ENCODE results near the gene PTPRR. TPM values are rescaled to one million over a fixed set of nuclear protein-coding genes. Genes with fewer than 3 reads are reported as not detected.
A peak's percentile ranks its signal among the peaks of the same experiment; 100 is the strongest.

The PTPRR gene
- total RNA-seq, 1 experiment from 2014 or later: 41.5 TPM

DNA sequence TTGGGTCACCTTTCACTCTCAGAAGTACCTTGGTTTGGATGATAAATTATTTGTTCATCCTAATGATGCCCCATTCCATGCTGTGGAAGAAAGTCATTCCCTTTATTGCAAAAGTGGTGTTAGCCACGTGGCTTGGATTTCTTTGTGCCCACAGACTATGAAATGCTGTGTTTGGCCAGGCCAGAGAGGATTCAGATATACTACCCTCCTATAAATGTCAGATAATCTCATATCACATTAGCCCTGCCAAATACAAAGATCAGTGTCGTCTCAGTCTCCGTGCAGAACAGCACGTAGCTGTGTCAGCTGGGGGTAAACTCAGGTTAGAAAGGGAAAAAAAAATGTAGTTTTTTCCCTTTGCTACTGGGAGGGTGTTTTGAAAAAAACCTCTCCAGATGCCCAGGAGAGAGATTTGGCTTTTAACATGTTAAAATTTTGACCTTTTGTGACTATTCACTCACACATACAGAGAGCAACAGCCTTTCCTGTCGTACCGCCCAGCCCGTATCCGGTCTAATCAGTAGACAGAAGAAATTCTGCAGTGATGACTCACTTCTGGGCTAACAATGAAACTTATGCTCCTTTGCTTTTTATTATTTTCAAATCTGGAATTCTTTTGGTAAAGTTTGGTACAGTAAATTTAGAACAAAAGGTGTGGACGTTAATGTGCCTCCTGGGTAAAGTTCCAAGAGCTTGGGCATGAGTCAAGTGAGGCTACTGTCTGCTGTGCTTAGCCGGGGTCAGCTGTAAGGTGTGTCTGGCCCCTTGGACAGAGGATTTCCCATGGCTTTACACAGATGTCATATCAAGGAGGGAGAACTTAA is 274.8 kb downstream of the PTPRR start:
- peak; percentile 97 for DNase-seq (ENCODE audit: low spot score)

DNA sequence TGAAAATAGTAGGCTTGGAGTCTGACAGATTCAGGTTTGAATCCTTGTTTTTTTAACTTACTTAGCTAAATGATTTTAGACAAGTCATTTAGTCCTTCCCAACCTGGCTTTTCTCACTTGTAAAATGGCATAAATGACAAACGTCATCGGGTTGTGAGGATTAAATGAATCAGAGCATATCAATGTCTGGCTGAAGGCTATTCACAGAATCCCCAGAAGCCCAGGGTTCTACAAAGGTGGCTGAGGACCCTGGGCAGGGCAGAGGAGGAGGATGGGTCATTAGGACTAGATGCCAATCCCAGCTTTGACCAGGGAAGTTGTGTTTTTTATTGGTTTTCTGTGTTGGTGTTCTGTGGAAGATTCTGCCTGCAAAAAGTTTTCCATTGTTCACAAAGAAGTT is 275.7 kb downstream of the PTPRR start:
- DNase-seq (ENCODE audit: low spot score): peak; percentile 39

DNA sequence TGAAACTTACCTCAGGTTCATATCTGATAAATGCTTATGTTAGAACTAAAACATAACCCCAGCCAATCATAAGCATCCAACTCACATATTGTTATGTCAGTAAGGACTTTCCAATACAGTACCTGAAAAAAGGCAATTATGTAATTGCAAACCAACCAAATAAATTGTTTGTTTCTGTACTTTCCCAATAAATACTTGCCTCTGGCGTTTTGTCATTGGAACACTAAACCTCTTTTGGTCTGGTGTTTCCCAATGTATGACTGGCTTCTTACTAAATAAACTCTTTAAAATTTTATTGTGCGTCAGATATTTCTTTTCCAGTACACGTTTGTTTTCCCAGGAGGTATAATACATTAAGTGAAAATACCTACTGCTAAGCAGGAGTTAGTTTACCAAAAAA is 276.6 kb downstream of the PTPRR start:
- DNase-seq (ENCODE audit: low spot score): no peak

DNA sequence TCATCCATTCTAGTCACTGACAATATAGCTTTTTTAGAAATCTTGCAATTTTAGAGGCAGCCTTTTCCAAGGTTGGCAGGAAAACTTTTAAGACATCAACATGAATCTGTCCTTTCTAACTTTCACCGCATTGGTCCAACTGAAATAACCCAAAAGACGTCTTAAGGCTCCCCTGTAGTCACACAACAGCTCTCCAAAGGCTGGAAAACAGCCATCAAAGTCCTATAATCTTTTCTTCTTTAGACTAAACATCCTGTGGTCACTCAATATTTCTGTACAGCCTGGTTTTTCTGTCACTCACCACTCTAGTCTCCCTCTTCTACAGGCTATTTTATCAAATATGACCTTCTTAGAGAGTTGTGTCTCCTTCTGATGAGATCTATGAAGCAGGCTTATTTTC is 278.8 kb downstream of the PTPRR start:
- DNase-seq (ENCODE audit: low spot score): no peak

DNA sequence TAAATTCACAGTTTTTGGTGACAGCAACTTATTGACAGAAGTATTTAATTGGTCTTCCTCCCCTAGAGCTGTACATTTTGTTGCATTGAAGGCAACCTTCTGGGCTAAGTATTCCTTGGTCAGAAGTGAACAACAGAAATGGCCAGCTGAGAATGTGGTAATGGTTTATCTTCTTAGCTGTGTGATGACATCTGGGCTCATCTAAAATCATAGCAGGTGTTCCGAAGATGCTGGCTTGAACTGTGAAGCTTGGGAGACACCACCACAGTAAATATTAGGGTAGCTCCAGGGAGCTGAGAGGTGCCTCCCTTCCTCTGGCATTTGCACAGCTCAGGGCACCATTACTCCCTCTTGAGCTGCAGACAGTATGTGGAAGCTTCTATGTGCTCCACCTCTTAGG is 279.6 kb downstream of the PTPRR start:
- DNase-seq (ENCODE audit: low spot score): no peak

DNA sequence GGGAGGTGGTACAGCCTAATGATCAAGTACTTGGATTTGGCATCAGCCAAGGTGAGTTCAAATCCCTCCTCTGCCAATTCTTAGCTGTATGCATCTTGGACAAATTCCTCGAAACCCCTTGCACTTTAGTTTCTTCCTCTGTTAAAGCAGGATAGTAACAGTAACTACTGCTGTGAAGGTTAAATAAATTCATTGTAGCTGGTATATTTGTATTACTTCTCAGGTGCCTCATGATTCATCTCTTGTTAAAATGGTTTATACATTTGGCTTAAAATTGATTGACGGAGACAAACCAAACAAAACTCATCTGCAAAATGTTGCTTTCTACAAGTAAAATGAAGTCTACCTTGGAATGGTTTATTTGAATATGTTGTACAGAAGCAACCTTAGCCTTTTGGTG is 281.0 kb downstream of the PTPRR start:
- DNase-seq (ENCODE audit: low spot score): no peak

DNA sequence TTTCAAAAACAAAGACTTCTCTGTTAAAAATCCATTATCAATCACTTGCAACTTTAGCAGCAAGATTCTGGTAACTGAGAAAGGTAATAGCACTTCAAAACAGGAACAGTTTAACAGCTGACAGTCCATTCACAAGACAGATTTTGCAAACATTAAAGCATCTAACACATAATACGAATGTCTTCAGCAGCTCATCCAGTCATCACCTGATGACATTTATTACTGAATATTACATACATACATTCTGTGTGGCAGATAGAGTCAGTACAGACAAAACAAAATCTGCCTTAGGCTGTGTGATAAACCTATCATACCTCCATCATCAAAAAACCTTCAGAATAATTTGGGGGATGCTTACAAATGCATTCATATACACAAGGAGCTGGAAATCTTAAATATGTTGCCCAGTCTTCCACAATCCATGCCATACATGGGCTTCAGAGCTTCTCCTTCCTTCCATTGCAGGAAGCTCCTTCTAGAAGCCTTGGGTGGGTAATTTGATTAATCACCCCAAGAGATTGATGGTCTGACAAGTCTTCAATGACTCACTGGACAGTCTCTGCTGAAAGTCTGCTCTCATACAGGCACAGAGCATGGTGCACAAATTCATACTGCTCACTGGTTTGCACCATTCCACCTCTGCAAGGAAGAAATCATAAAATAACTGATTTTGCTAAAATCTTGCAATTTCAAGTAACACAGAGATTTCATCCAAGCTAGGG is 281.7 kb downstream of the PTPRR start:
- DNase-seq (ENCODE audit: low spot score): peak; percentile 35

DNA sequence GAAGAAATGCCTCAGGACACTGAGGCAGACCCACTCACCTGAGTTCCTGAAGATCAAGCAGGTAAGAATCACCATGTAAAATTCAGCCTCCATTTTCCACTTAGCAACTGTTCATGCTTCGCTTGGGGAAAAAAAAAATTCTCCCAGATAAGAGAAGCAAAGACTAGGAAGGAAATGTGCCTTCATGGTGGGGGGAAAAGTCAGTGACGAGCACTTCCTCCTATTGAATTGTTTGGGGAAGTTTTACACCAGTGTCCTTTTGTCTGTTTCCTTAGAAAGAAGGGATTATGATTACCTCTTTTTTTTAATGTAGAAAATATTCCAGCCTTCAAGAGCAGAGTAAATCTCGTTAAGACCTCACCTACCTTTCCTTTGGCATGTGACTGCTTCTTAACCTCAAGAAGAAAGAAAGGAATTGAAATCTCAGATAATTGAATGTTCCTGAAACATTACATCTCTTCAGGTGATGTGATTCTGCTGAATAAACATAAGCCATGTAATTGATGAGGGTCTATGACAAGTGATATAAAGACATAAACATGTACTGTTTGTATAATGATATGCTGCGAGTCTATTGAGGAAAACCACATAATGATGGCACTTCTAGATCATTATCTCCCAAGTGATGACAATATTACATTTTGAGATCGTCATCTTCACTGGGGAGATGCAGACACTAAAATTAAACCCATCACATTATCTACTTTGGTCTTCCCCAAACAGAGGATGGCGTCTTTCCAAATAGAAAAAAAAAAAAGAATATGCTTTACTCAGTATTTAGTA is 283.0 kb downstream of the PTPRR start, which contains the start of gene PTPRB:
Gene PTPRB, minus strand, starts transcription at position 127 of the 783 bp plus-strand sequence. Its CDS starts 34 bp downstream, at position 93.
- no peak for DNase-seq (ENCODE audit: low spot score)

DNA sequence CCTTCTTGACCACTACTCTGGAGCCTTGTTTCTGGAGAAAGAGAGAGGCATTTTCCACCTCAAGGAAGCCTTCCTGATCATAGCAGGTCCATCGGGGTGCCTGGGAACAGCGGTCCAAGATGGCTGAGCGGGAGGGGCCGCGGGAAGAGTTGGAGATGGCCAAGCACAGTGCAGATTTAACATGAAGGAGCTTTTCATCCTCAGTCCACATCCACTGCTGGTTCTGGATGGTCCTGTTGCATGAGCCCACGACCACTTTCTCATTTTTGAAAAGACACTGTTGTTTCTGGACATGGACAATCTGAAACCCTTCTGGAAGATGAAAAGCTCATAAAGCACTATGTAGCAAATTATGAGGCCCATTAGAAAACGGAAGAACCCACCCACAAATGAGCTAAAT is 284.8 kb downstream of the PTPRR start:
- DNase-seq (ENCODE audit: low spot score): no peak

DNA sequence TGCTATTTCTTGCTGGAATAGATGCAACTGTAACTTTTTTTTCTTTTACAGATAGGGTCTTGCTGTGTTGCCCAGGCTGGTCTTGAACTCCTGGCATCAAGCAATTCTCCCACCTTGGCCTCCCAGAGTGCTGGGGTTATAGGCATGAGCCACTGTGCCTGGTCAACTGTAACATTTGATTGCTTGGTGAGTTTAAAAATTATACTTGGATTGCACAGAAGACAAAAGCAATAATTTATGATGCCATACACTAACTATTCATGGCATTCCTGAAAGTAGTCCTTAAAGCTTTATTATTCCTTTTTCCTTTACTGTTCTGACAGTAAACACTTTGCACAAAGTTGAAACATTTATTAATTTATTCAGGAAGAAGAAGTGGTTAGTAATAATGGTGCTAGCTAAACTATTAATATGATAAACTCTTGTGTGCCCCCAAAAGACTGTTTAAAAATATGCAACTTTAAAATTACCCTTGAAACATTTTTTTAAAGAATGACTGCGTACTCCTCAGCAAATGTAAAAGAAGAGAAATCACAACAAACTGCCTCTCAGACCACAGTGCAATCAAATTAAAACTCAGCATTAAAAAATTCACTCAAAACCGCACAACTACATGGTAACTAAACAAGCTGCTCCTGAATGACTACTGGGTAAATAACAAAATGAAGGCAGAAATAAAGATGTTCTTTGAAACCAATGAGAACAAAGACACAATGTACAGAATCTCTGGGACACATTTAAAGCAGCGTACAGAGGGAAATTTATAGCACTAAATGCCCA is 291.6 kb downstream of the PTPRR start:
- DNase-seq (ENCODE audit: low spot score): peak; percentile 47

DNA sequence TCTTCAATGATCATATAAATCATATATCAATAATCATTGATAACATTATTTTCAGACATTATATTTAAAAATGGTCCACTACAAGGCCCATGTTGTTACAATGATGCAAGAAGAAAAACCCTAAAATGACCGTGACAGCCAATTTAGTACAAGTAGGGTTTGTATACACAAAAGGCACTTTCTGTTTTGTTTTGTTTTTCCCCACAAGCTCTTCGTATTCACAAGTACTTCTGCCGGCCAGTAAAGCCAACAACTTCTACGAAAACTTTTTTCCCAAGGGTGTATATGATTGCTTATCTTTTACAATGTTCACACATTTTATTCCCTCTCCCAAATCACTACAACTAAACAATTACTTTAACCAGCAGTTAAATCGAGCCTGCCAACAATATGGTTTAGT is 292.9 kb downstream of the PTPRR start:
- DNase-seq (ENCODE audit: low spot score): no peak

DNA sequence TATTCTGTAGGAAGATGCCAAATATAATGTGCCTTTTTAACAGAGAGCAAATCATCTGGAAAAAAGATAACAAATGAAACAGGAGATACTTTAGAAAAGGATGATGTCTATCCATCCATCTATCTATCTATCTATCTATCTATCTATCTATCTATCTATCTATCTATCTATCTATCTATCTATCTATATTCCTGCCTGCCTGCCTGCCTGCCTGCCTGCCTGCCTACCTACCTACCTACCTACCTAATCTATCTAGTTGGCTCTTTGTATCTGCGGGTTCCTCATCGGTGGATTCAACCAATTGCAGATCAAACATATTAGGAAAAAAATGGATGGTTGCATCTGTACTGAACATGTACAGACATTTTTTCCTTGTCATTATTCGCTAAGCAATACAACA is 294.4 kb downstream of the PTPRR start:
- no peak for DNase-seq (ENCODE audit: low spot score)

DNA sequence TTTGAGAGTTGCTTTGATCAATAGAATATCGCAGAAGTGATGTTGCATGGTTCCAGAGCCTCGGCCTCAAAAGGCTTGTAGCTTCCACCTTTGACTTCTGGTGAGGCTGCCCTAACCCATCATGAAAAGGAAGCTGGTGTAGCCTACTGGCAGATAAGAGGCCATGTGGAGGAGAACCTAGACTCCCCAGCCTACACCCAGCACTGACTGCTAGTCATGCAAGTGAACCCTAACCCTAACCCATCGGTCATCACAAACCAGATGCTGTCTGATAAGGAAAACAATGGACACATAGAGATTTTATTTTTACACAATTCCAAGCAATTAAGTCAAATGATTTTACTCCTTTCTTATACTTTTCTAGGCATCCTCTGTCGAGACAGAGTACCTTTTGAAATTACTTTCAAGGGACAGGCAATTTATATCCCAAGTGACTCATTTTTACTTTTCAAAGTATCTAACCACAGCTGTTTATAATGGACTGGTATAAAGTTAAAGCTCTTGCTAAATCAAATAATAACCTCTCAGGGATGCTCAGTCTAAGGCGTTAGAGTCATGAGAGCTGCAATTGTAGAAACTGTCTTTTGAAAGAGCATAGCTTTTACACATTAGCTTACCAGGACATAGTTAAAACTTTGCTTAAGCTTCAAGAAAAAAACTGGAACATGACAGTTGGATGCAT is 300.9 kb downstream of the PTPRR start:
- peak; percentile 59 for DNase-seq (ENCODE audit: low spot score)

DNA sequence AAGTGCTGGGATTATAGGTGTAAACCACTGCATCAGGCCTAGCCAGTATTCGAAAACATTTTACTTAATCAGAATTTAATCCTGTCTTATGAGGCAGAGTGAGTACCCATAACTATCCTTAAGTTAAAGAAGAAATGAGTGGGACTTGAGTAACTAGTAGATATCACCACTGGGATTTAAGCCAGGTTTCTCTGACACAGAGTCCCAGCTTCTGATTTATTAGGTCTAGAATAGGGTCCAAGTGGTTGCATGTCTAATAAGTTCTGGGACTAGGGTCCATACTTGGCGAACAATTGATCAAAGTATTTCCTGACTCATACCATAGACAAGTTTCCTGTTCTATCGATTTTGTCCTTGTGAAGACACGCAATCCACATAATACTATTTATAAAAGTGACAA is 302.2 kb downstream of the PTPRR start:
- DNase-seq (ENCODE audit: low spot score): no peak

DNA sequence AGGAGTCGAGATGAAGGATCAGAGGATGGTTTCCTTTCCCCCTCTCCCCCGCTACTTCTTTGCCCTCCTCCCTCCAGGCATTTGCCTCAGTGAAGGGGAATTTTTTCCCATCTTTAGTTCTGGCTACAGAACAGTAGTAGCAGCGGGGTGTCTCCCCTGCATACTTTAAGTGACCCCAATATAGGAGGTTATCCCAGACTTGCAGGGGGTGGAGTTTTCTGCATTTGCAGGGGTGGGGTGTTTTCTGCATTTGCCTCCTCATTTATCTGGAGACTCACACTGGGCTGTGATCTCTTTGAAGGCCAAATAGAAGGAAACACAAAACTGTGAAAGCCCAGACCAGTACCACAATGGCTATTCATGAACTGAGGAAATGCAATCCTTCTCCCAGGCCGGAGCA is 303.1 kb downstream of the PTPRR start:
- DNase-seq (ENCODE audit: low spot score): no peak

DNA sequence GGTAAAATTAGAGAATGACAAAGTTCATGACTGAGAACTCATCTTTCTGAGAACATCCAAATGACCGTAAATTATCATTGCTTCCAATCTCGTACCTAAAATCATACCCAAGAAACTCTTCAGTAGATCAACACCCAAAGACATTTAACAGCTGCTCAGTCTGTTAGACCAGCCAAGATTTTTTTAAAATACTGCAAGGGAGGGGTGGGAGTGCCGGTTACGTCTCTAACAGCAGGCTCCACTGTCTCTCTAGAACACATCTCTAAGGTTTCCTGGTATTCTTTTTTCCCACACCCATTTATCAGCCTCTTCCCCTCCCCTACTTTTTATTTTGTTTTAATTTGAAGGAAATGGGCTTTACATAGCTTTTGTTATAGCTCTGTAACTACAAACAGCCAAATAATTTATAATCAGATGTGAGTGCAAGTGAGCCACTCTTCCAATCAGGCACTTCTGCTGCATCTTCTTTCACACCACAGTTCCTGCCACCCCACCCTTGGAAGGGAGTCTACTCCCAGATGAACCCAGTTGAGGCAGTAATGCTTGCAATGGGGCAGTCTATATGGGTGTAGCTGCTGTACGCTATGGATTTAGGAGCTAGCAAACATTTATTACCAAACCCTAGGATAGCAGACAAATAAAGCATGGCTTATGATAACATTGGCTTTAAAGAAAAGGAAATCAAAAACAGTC is 305.2 kb downstream of the PTPRR start:
- no peak for DNase-seq (ENCODE audit: low spot score)

DNA sequence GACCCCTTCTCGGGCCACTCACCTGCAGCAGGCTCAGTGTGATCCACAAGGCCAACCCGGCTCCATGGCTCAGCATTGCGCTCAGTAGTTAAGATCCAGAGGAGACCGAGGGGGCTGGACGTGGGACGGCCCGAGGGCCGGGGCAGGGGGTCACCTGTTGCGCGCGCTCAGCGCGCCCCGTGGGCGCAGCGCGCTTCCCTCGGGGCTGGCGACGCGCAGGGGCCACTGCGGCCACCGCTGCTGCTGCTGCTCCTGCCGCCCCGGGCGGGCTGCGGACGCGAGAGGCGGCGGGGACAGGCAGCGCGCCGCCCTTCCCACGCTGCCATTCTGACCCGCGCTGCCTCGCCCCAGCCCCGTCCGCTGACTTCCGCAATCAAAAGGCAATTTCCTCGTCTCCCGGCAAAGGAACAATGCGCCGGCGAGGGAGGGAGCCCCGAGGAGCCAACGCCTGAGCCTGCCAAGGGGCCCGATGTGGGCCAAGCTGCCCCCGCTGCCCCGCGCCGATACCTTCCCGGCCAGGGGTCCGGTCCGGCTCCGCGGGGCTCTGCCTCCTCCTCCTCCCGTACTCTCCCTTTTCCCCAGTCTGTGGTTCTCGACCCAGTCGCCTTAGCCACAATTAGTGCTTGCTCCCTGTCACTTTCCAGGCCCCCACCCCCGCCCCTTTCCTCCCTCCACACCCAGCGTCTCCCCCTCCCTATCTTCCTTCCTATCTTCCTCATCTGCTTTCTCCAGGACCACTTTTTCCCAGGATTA is 310.6 kb downstream of the PTPRR start:
- peak; percentile 15 for DNase-seq (ENCODE audit: low spot score)

DNA sequence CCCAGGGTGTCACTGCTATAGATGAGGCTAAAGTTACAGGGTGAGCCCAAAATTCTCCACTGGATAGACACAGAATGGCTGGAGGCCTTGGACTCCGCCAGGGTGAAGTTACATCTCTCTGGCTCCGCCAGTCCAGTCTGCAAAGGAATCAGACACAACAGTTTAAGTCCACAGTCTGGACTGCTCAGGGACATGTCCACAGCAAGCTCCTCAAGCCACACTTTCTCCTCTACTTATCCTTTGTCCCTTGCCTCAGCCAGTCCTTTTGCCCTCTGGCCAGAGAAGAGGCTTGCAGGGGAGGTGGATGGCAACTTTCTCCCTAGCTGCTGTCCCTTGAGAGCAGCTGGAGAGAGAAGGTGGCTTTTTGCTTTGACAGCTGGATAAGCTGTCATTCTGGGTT is 311.3 kb downstream of the PTPRR start:
- DNase-seq (ENCODE audit: low spot score): no peak

DNA sequence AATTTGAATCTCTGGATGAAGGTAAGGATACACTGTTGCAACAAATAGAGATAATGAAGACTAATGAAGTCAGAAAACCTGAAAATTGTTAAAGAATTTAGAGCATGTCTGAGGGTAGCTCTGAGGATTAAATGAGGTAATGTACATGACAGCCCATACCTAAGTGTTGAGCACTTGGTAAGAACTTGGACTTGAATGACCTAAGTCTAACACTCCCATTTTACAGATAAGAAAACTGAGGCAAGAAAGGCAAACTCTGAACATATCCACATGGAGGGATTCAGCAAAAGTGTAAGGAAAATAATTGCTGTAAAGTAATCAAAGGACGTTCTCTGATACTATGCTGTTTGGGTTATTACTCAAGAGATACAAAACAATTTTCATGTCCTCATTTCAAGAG is 312.4 kb downstream of the PTPRR start:
- DNase-seq (ENCODE audit: low spot score): no peak

DNA sequence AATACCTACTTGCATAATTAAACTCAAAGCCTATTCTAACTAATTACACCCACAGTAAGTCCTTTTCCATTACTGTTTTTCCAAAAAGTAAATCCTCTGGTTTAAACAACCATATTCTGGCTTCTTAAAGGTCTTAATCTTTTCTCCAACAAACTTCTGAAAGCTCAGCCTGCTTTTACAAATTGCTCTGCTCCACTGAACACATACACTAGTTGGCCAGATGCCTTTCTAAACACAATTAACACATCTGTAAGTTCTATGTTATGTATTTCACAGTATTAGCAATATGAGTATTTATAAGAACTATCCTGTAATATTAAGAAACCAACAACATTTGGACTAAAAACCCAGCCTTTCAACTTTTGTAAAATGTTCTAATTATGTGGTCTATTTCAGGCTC is 313.4 kb downstream of the PTPRR start:
- DNase-seq (ENCODE audit: low spot score): no peak

Measured in A172 (cell line).